Measurements from ENCODE around the gene AKT1. TPM values are rescaled to one million over a fixed set of nuclear protein-coding genes. Genes with fewer than 3 reads are reported as not detected.

Gene AKT1
- total and polyA plus RNA-seq, 2 experiments from 2014 or later, result 19.2 to 78.7 TPM

GRCh38 chr14:104782808-104783139 lies 12.8 kb downstream of the AKT1 start:
- TF ChIP-seq ETS1 (IDR thresholded peaks at IDR 0.05) (no peak), ZNF331 (CRISPR knock-in tag; IDR thresholded peaks at IDR 0.05; ENCODE audit: low read depth) (no peak), CREB1 (CRISPR knock-in tag; IDR thresholded peaks at IDR 0.05; ENCODE audit: low read depth) (no peak), NANOG (IDR thresholded peaks at IDR 0.05; ENCODE audit: borderline replicate concordance) (no peak)
- Mint-ChIP-seq H3K4me1 (no peaks in the 10 kb centered on the region), H3K9me3 (no peaks in the 10 kb centered on the region), H3K27me3 (ENCODE audit: insufficient read depth, low read depth, poor library complexity) (peaks cover 5% of the 10 kb centered on the region), H3K36me3 (ENCODE audit: low read depth) (no peaks in the 10 kb centered on the region), H3K27ac (no peak overlapping the region), H3K4me3 (no peak overlapping the region)
- no peaks in the 10 kb centered on the region for H3K27me3 ChIP-seq (ENCODE audit: insufficient read depth)
- no peak overlapping the region for H3K27ac ChIP-seq (ENCODE audit: low read depth)
- no peaks in the 10 kb centered on the region for H3K79me2 ChIP-seq (replicated peaks; ENCODE audit: insufficient read depth)
- H4K20me1 ChIP-seq (replicated peaks; ENCODE audit: insufficient read depth), result no peaks in the 10 kb centered on the region
- no peak overlapping the region for H3K4me3 ChIP-seq
- ATAC-seq, result no peak
- H3K36me3 ChIP-seq (ENCODE audit: insufficient read depth), result no peaks in the 10 kb centered on the region
- no peaks in the 10 kb centered on the region for H3F3A ChIP-seq (replicated peaks; ENCODE audit: low read depth)
- no peaks in the 10 kb centered on the region for H3K4me1 ChIP-seq (ENCODE audit: insufficient read depth)
- no peak for DNase-seq (ENCODE audit: low spot score)
- no peak overlapping the region for H2AFZ ChIP-seq
- no peaks in the 10 kb centered on the region for H3K9me2 ChIP-seq (ENCODE audit: insufficient read depth)
- H3K4me2 ChIP-seq, result no peak overlapping the region

GRCh38 chr14:104782086-104782807 lies 13.3 kb downstream of the AKT1 start:
- H3K27me3 ChIP-seq (ENCODE audit: insufficient read depth), result no peaks in the 10 kb centered on the region
- no peak overlapping the region for H2AFZ ChIP-seq
- DNase-seq (ENCODE audit: low spot score), result no peak
- no peaks in the 10 kb centered on the region for H3K79me2 ChIP-seq (replicated peaks; ENCODE audit: insufficient read depth)
- no peaks in the 10 kb centered on the region for H3K36me3 ChIP-seq (ENCODE audit: insufficient read depth)
- no peak overlapping the region for H3K27ac ChIP-seq (ENCODE audit: low read depth)
- H4K20me1 ChIP-seq (replicated peaks; ENCODE audit: insufficient read depth), result no peaks in the 10 kb centered on the region
- no peak overlapping the region for H3K4me2 ChIP-seq
- no peaks in the 10 kb centered on the region for H3K9me3 Mint-ChIP-seq
- no peak overlapping the region for H3K27ac Mint-ChIP-seq
- no peak for ATAC-seq
- H3K4me3 Mint-ChIP-seq, result no peak overlapping the region
- H3K27me3 Mint-ChIP-seq (ENCODE audit: insufficient read depth, low read depth, poor library complexity), result peaks cover 5% of the 10 kb centered on the region
- no peak overlapping the region for H3K4me3 ChIP-seq
- no peaks in the 10 kb centered on the region for H3K4me1 ChIP-seq (ENCODE audit: insufficient read depth)
- H3K36me3 Mint-ChIP-seq (ENCODE audit: low read depth), result no peaks in the 10 kb centered on the region
- no peaks in the 10 kb centered on the region for H3F3A ChIP-seq (replicated peaks; ENCODE audit: low read depth)
- no peaks in the 10 kb centered on the region for H3K9me2 ChIP-seq (ENCODE audit: insufficient read depth)
- no peaks in the 10 kb centered on the region for H3K4me1 Mint-ChIP-seq
- TF ChIP-seq ZNF114 (CRISPR knock-in tag; IDR thresholded peaks at IDR 0.05) (no peak), NANOG (IDR thresholded peaks at IDR 0.05; ENCODE audit: borderline replicate concordance) (no peak), EZH2phosphoT487 (IDR thresholded peaks at IDR 0.05; ENCODE audit: unreplicated experiment) (no peak), STAT1 (IDR thresholded peaks at IDR 0.05; ENCODE audit: unreplicated experiment) (no peak), CREB1 (CRISPR knock-in tag; IDR thresholded peaks at IDR 0.05; ENCODE audit: low read depth) (no peak), JUNB (IDR thresholded peaks at IDR 0.05; ENCODE audit: unreplicated experiment) (no peak), CTCF (conservative IDR thresholded peaks at IDR 0.05; ENCODE audit: low read depth in 2 of 2) (no peak), ZNF462 (CRISPR knock-in tag; IDR thresholded peaks at IDR 0.05) (no peak), ZNF331 (CRISPR knock-in tag; IDR thresholded peaks at IDR 0.05; ENCODE audit: low read depth) (no peak), EZH2 (IDR thresholded peaks at IDR 0.05; ENCODE audit: low read depth, unreplicated experiment) (no peak)

Measured in GM23338 (cell line).